GM19099 (cell line): ENCODE measurements around the gene TMEM132D.

Experiments
- POLR2A ChIP-seq: IDR thresholded peaks from 3 replicates; pipeline ENCODE4 v1.6.1; 2011; ENCODE audit warnings: low read depth; ENCODE audit not compliant: insufficient read length; ENCODE audit errors: extremely low read depth

TMEM132D gene

DNA sequence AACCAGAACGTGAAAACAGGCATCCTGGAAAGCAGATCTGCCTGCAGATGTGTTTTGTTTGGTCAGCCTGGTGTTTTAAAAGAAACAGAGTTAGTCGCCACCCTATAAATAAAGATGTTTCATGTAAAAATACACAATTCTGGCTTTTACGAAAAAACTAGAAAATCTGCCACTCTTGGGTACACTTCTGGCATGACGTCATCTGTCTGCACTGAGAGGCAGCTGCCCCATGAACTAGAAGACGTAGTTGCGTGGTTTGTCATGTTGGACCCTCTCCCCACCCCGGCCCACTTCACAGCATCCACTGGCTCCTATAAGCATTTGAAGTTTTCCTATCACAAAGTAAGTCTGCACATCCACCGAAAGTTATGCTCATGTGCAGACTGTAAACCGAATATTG lies 658.1 kb downstream of the TMEM132D start:
- TF ChIP-seq POLR2A: no peak

- TF ChIP-seq POLR2A: no peak
Measured at GRCh38 chr12:129241852-129242251, 662.0 kb downstream of the TMEM132D start.

DNA sequence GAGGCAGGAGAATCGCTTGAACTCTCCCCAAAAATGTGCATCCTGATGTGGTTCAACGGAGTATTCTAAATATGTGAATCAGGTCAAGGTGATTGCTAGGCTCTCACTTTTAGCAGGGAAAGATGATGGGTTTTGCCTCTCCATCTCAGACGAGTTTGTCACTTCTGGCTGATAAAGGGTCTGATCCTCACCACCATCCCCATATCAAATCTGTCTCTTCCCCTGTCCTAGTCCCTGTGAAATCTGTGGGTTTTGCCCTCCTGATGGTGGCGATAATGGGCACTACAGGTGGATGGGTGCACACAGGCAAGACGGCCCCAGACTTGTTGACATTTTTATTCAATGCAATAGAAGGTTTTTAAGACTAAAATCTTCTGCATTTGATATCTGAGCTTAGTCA lies 665.9 kb downstream of the TMEM132D start:
- no peak for TF ChIP-seq POLR2A

DNA sequence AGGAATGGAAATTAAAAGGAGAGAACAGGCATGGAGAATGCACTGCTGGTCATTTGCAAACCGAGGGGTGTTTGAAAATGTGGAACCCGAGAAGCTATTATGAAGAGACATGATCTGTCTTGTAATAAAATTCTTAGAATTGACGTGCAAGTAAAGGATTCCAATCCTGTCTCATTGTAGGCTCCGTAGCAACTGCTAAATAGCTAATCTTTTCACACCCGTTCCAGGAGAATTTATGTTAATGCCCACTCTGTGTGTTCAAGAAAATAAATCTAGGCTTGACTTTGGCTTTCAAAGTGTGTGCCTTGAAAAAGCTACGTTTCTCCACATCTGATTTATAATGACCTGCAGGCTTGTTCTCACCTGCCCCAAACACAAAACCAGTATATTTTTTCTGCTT lies 669.6 kb downstream of the TMEM132D start:
- TF ChIP-seq POLR2A: no peak

- TF ChIP-seq POLR2A: no peak
Measured at GRCh38 chr12:129231491-129231890, 672.3 kb downstream of the TMEM132D start.

GRCh38 chr12:129230995-129231394 lies 672.8 kb downstream of the TMEM132D start:
- no peak for TF ChIP-seq POLR2A

- TF ChIP-seq POLR2A: no peak
Measured at GRCh38 chr12:129226851-129227250, 677.0 kb downstream of the TMEM132D start.

GRCh38 chr12:129226005-129226404 lies 677.8 kb downstream of the TMEM132D start:
- no peak for TF ChIP-seq POLR2A

- no peak for TF ChIP-seq POLR2A
Measured at GRCh38 chr12:129215556-129215955, 688.3 kb downstream of the TMEM132D start.

DNA sequence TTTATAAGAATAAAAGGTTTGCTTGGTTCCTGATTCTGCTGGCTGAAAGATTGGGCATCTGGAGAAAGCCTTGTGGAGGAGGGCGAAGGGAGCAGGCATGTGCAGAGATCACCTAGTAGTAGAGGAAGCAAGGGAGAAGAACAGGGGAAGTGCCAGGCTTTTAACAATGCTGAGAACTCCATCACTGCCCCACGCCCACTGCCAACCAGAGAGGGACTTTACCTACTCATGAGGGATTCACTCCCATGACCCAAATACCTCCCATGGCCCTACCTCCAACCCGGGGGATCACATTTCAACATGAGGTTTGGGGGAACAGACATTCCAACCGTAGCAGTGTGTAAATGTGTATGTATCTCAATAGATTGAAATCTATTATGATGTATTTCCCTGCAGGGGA lies 690.3 kb downstream of the TMEM132D start:
- TF ChIP-seq POLR2A: no peak

DNA sequence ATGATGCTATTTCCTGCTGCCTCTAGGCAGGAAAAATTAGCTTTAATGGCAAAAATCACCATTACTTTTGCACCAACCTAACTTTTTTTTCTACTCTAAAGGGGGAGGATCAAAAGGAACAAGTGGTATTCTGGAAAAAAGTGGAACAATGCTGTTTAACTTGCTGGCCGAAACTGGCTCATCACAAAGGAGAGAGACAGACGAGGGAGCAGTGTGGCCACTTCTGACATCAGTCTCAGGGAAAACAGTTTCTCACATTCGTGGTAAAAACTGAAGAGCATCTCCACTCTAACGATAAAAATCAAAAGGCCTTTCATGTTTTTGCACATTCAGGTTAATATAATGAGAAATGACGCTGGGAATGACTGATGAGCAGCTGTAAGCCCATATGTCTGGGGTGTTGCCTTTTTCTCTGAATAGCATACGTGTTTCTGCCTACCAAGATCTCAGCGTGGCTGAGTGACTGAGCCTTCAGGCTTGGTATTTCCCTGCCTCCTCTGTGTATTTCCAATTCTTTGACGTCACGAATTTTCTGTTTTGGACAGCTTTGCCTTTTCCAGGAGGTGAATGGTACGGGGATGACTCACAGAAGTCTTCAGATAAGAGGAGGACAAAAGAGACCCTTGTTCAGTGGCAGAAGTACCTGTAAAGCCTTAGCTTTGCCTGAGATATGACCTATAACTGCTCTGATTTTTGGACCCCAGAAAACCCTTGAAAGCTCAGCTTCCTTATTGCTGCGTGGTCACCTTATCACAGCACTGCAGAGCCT lies 691.8 kb downstream of the TMEM132D start:
- TF ChIP-seq POLR2A: no peak

DNA sequence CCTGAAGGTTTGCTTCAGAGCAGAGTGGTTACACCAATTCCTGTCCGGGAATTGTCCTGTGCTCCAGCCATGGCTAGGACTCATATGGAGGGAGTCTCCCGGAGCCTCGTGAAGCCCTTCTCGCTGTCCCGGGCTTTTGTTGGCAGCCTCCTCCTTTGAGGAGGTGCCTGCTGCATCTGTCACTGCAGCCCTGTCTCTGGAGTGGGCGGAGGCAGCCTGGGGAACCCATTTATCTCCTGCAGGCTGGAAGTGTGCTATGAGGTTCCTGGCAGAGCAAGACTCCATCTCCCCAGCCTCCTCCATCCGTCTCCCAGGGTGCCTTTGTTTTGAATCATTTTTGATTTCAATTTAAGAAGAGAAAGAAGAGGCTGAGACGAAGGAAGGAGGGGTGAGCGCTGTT lies 695.3 kb downstream of the TMEM132D start:
- no peak for TF ChIP-seq POLR2A

DNA sequence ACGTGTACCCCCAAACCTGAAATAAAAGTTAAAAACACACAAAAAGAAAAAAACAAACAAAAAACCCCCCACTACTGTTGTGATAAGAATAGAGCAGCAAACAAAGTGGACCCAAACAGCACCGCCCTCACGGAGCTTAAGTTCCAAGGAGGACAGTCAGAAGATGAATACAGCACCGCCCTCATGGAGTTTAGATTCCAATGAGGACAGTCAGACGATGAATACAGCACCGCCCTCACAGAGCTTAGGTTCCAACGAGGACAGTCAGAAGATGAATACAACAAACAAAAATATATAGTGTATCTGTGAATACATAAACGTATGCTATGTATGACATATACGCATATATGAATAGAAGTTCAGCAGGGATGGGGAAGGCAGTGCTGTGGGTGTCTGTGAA lies 696.7 kb downstream of the TMEM132D start:
- TF ChIP-seq POLR2A: no peak

DNA sequence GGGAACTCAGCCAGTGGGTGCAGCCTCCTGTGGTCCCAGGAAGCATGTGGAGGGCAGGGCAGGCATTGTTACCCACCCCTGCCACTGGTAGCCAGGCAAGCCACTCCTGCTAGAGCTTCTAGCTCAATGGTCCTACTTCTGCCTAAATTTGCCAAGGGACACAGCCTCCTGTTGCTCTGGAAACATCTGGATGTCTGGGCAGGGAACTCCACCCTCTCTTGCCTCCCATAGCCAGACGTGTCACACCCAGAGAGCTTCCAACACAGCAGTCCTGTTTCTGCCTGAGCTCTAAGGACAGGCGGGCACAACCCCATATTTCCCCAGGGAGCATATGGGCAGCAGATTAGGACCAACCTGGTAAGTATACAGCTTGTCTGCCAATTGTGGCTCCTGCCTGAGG lies 700.4 kb downstream of the TMEM132D start:
- TF ChIP-seq POLR2A: no peak

- TF ChIP-seq POLR2A: no peak
Measured at GRCh38 chr12:129202109-129202814, 701.6 kb downstream of the TMEM132D start.

GRCh38 chr12:129201029-129201428 lies 702.8 kb downstream of the TMEM132D start:
- TF ChIP-seq POLR2A: no peak
